NCI-H345 (cell line): ENCODE results near the gene THSD7B.
"Not testable (repeated sequence)": the region's sequence is repeated elsewhere in the genome, so short reads cannot be mapped to it uniquely, and the experiment has no call there.

Experiments used
- DNase-seq: peaks from one replicate; lab custom pipeline; 2025; lab: John Stamatoyannopoulos, UW

The THSD7B gene

GRCh38 chr2:136765256-136766072 is at the start of gene THSD7B:
TSS of gene THSD7B (plus strand) at chr2:136765545. CDS start at chr2:136882179, 116,634 bp downstream.
- DNase-seq = peak; percentile 27

GRCh38 chr2:136718273-136718672 is 47.1 kb upstream of the THSD7B start:
- DNase-seq = no peak

GRCh38 chr2:136727973-136728699 is 37.2 kb upstream of the THSD7B start:
- DNase-seq = no peak

GRCh38 chr2:136736236-136736635 is 29.1 kb upstream of the THSD7B start:
- DNase-seq = no peak

- no peak for DNase-seq
These were observed 27.3 kb upstream of the THSD7B start for GRCh38 chr2:136738044-136738443.

- DNase-seq = no peak
These were observed 23.9 kb upstream of the THSD7B start for GRCh38 chr2:136741471-136741870.

- DNase-seq = no peak
These were observed 15.3 kb upstream of the THSD7B start for GRCh38 chr2:136750065-136750464.

- DNase-seq = no peak
These were observed 13.9 kb upstream of the THSD7B start for GRCh38 chr2:136751406-136751805.

- DNase-seq = not testable (repeated sequence)
These were observed 6.8 kb upstream of the THSD7B start for GRCh38 chr2:136758504-136758903.

- DNase-seq = peak; percentile 9
These were observed 691 bp upstream of the THSD7B start for GRCh38 chr2:136764452-136765255.

- peak; percentile 26 for DNase-seq
These were observed 694 bp downstream of the THSD7B start for GRCh38 chr2:136766073-136766404.

- no peak for DNase-seq
These were observed 1.7 kb downstream of the THSD7B start for GRCh38 chr2:136767030-136767429.

GRCh38 chr2:136769871-136770270 is 4.5 kb downstream of the THSD7B start:
- DNase-seq = no peak

- DNase-seq = no peak
These were observed 5.0 kb downstream of the THSD7B start for GRCh38 chr2:136770384-136770783.

- no peak for DNase-seq
These were observed 12.0 kb downstream of the THSD7B start for GRCh38 chr2:136777391-136777790.

GRCh38 chr2:136783856-136784255 is 18.5 kb downstream of the THSD7B start:
- DNase-seq = no peak

- DNase-seq = no peak
These were observed 19.9 kb downstream of the THSD7B start for GRCh38 chr2:136785215-136785614.

- no peak for DNase-seq
These were observed 22.6 kb downstream of the THSD7B start for GRCh38 chr2:136787970-136788369.

- DNase-seq = no peak
These were observed 31.0 kb downstream of the THSD7B start for GRCh38 chr2:136796339-136796738.

- no peak for DNase-seq
These were observed 33.4 kb downstream of the THSD7B start for GRCh38 chr2:136798766-136799165.

- no peak for DNase-seq
These were observed 36.3 kb downstream of the THSD7B start for GRCh38 chr2:136801661-136802060.

GRCh38 chr2:136809998-136810397 is 44.7 kb downstream of the THSD7B start:
- DNase-seq = no peak

GRCh38 chr2:136818839-136819238 is 53.5 kb downstream of the THSD7B start:
- DNase-seq = no peak
